HG03439 (cell line): Measurements from ENCODE around the gene BICD1.
"Not testable (repeated sequence)": the region's sequence is repeated elsewhere in the genome, so short reads cannot be mapped to it uniquely, and the experiment has no call there.

Experiments used
- ATAC-seq: cut with Tn5 transposase; IDR thresholded peaks from one replicate; pipeline ENCODE4 v1.9.1; 2021; ENCODE audit warnings: mild to moderate bottlenecking, moderate library complexity; ENCODE audit not compliant: unreplicated experiment

BICD1 gene

DNA sequence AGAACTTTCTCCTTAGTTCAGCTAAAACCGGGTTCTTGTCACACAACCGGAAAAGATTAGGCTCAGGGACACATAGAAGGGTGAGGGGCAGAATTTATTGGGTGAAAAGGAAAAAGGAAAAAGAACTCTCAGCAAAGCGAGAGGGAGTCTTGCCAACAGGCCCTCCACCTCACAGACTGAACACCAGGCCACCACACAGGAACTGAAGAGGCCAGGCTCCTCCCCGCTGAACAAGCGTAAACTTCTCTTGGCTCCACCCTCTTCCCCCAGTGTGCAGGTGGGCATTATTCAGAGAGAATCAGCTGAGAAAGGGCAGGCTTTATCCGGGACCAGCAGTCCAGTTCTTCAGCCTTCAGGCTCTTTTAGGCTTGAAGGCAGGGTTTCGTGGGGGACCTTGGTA, 167.1 kb downstream of the BICD1 start:
- ATAC-seq: peak; percentile 87

DNA sequence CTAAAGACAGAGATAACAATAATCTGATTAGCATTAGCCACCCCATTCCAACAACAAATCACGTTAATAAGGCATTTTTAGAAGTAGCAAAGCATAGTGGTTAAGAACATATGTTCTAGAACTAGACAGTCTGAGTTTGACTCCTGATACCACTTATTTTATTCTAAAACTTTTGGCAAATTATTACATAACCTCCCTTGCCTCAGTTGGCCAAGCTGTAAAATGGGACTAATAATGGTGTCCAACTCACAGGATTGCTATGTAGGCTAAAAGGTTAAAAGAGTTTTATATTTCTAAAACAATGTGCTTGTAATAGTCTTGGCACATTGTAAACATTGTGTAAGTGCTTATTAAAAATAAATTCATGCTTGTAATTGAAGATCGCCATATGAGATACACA, 168.0 kb downstream of the BICD1 start:
- ATAC-seq: no peak

DNA sequence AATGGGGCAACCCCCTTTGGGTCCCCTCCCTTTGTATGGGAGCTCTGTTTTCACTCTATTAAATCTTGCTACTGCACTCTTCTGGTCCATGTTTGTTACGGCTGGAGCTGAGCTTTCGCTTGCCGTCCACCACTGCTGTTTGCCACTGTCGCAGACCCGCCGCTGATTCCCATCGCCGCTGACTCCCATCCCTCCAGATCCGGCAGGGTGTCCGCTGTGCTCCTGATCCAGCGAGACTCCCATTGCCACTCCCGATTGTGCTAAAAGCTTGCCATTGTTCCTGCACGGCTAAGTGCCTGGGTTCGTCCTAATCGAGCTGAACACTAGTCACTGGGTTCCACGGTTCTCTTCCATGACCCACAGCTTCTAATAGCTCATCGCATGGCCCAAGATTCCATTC, 168.9 kb downstream of the BICD1 start:
- not testable (repeated sequence) for ATAC-seq

DNA sequence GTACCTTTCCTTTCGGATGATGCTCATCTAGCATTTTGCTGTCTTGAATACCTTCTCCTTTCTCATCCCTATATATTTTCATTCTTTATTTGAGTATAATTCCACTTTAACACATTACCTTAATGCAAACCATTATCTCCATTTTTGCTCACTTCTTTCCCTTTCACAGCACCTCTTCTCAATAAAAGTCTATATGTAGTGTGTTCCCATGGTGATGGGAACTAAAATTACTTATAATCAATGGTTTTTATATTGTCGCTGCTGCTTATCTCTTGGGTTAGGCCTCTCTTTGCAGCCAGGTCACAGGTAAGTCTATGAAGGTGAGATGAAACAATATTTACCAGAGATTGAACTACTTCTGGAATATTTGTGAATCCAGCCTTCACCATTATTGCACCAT, 171.1 kb downstream of the BICD1 start:
- no peak for ATAC-seq

DNA sequence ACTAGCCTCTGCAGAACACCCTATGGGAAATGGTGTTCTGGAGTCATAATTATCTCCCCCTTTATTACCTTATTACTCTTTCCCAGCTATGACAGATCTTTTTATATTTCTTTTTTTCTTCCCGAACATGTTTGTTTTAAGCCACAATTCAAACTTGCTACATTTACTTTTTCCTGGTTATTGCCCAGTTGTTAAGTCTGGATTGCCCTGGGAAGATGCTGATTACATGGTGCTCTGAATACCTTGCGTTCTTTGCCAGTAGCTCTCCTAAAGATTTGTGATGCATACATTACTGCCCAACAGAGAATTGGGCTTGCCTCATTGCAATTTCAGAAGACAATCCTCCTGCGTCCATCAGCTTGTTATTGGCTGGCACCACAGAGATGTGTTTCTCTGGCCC, 174.5 kb downstream of the BICD1 start:
- ATAC-seq: no peak

DNA sequence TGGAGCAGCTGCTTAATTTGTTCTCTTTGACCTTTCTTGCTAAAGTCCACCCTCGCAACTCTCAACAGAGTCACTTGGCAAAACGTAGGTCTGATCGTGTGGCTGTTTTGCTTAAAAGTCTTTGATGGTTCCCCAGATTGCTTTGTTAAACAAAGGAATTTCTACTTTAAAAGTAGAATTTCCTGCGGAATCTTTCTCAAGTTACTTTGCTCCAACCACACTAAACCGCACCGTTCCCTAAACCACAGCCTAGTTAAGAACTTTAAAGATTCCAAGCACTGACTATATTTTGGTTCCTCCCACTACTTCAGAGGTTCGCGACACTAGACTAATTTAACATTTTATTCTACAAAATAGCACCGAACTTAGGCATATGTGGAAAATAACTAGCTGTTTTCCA, 177.9 kb downstream of the BICD1 start:
- no peak for ATAC-seq

DNA sequence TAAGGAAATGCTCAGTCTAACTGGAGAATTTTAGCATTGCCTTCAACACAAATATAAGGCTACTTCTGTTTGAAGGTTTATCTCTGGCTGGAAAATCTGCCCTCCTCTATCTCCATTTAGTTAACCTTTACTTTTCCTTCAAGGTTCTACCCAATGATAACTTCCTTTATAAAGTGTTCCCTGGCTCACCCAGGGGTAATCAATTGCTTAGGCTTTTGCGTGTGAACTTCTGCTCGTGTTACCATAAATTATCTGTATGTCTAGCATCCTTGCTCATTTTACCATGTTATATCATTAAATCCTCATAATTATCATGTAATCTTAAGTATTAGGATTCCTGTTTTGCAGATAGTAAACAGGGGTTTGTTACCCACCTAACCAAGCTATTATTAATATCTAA, 178.4 kb downstream of the BICD1 start:
- ATAC-seq: no peak

DNA sequence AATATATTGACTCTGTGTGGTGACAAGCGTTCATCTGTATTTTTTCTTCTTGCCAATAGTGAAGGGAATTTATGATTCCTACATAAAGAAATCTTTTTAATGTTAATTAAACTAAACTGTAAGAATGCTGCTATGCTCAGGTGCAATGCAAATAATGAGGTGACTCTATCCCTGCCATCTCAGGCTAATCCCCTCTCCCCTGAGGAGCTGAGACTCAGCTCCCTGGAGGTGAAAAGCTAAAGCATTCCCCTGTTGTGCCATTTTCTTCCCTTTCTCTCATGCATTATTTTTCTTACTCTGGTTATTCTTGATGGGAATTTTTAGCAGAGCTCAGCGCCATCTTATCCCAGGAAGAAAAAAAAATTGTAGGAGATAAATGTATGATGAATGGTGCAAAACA, 178.8 kb downstream of the BICD1 start:
- no peak for ATAC-seq

DNA sequence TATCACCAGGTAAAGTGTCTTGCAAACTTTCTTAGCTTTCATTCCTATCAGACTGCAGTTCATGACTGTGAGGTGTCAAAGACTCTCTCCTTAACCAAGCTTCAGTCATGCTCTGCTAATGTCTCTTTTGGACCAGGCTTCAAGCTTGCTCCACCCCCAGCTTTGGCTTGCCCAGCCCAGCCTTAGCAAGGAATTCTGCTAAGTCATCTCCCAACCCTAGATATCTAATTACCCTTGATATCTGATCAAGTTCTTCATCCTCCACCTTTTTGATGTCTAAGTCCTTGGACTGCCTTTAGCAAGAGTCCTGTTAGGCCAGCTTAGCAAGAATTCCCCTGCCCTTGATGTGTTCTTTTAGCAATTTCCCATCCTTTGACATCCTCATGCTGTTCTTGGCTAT, 183.8 kb downstream of the BICD1 start:
- ATAC-seq: no peak

DNA sequence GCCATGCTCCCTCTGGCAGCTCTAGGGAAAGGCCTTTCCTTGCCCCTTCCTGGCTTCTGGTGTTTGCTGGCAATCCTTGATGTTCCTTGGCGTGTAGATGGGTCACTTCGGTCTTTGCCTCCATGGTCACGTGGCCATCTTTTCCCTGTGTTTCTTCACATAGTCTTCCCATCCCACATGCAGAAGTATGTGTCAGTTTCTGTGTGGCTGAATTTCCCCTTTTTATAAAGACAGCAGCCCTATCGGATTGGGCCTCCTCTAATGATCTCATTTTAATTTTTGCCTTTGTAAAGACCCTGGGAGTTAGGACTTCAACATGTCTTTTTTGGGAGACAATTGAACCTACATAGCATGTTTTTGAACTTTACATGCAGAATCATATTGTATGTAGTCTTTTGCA, 185.5 kb downstream of the BICD1 start:
- no peak for ATAC-seq

DNA sequence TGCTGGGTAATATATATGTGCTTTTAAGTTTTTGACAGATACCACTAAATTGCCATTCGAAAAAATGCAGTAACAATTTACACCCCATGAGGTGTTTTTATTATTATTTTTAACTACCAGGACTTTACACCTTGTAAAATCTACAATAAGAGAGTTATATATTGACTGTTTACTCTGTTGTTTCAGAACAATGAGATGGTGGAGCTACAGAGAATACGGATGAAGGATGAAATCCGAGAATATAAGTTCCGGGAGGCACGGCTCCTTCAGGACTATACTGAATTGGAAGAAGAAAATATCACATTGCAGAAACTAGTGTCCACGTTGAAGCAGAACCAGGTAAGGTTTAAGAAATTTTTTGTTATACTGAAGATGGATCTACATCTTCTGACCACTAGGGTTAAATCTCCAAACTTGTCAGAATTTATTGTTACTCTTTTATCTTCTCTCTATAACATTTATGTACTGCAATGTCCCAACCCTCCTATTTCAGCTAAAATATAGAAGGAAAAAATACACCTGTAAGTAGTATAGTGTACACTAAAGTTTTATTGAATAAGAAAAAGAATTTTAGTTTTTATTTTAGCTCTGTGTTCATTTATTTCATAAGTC, 187.3 kb downstream of the BICD1 start:
- no peak for ATAC-seq

DNA sequence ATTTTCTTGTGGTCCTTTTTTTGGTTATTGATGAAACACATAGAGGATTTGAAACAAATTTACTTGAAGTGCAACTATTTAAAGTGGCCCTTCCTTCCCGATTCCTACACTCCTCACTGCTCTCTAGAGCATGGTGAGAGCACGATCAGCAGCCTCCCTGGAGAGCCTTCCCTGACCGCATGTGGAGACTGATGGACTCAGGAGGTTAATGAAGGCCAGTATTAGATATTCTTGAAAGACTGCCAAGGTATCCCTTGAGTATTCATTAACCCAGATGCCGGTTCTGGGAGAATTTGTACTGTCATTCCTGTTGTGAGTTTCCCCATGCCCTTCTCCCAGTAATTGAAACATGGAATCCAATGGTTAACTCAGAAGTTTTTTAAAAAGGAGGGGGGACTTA, 189.9 kb downstream of the BICD1 start:
- ATAC-seq: no peak

DNA sequence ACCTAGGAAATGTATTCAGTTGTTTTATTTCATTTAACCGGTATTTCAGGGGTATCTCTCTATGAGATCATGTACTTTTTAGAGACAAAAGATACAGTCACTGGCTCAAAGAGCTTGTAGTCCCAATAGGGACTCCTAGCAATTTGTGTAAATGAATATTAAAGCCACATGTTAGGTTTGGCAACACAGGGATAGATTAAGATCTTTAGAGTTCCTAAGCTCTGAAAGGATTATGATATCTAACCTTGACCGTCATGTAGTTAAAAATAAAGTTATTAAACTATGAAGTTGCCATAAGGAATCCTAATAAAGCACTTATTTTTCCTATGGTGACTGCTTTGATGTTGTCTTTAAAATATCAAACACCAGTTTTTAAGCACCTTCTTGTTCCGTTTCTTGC, 192.3 kb downstream of the BICD1 start:
- no peak for ATAC-seq

DNA sequence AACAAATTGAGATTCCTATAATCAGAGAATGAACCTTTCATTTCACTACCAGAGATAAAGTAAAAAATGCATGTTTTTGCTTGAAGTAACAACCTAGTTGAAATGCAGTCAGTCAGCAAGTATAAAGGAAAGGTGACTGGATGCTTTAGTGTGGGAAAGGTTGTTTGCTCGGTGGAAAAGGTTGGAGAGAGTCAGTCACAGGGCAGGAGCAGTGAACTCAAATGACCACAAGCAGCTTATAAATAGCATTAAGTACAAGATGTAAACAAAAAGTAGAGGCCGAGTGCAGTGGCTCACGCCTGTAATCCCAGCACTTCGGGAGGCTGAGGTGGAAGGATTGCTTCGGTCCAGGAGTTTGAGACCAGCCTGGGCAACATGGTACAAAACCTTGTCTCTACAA, 194.6 kb downstream of the BICD1 start:
- no peak for ATAC-seq

DNA sequence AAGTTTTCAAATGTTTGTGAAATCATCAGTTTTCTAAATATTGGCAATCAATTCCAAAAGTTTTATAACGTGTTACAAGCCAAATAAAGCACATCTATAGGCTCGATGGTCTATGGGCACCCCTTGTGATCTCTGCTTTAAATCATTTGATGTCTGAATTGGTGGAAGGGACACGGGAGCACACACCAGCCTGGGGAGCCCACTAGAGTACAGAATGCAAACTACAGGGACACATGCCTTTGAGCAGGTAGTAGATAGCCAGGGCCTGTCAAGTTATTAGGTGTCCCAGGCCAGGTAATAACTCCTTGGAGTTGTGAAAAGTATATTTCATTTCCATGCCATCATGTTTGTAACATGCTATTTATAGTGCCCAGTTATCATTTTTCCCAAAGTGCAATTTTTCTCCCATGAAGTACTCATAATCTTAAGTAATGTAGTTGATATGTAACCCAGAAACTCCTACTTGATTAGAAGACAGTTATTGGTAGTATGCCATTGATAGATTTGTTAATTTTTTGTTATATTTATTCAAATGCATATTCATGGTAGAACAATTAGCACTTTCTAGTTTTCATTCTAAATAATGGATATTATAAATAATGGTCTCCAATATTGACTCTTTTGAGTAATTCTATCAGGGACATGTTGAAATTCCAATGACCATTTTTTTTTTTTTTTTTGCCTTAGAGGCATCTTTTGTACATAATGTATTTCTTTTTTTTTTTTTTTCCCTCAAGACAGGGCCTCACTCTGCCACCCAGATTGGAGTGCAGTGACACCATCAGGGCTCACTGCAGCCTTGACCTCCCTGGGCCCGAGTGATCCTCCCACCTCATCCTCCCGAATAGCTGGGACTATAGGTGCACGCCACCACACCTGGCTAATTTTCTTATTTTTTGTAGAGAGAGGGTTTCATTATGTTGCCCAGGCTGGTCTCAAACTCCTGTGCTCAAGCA, 195.8 kb downstream of the BICD1 start:
- peak; percentile 84 for ATAC-seq

DNA sequence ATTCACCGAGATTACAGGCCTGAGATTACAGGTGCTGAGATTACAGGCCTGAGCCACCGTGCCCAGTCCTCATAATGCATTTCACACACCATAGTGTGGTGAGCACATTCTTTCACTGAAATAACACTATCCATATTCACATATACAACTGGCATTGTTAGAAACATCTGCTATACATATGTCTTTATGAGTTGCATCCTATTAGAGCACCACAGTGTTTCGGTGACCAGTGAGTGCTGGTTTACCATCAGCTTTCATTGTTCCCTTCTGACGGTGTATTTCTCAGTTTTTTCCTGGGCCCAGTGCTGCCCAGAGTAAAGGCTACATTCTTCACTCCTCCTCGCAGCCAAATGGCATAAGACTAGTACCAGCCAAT, 196.5 kb downstream of the BICD1 start:
- ATAC-seq: no peak

DNA sequence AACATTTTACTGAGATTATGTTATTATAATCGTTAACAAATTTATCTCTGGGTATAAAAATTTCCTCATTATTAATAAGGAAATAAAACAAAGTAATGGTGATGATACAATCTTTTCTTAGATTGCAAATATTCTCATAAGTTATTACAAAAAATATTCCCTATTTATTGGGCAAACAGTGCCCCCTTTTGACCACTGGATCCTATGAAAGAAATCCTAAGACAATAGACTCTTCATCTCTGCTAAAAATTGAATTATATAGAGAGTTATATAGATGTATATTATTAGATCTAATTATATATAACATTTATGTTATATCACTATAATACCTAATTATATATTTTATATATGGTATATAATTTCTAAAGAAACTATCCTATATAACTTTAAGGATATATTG, 198.5 kb downstream of the BICD1 start:
- no peak for ATAC-seq

DNA sequence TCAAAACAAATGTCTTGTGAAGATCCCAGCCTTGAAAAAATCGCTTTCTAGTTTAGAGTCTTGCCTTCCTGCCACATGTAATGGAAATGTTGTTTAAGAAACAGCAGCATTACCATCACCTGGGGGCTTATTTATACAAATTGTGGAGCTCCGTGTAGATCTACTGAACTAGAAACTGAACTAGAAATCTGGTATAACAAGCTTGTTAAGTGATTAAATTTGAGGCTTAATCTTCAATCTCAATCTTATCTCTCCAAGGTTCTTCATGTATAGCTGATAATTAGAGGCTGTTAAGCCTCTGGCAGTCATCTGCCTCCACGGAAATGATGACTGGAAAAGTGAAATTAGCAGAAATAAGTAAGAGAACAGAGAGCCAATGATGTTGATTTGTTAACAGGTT, 200.7 kb downstream of the BICD1 start:
- no peak for ATAC-seq

DNA sequence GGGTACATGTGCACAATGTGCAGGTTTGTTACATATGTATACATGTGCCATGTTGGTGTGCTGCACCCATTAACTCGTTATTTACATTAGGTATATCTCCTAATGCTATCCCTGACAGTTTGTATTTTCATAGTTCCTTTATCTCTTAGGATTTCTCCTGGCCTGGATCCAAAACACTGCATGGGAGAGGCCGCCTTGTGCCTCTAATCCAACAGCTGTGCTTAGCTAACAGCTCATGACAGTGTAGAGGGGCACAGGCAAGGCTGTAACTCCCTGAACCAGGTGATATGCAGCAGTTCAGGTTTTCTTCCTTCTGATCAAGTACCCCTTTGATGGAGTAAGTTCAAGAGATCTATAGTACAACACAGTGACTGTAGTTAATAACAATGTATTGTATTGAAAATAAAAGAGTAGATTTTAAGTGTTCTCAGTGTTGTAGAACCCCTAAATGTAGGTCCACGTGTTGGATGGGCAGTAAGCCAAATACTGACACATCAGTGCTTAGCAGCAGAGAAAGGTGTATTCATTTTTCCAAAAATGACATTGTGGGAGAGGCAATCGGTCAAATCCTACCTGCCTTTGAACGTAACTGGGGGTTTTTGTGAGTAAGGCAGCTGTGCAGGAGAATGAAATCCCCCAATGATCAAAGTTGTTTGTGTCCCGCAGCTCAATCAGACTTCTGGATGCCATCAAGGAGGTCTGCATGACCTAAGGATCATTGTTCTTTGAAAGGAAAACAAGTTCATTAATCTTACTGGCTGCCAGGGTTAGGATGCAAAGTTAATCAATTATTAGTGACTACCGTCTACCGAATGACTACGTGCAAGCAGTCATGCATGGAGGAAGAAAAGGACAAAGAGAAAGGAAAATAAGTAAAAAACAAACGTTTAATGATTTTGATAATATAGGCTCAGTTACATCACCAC, 203.4 kb downstream of the BICD1 start:
- ATAC-seq: no peak

DNA sequence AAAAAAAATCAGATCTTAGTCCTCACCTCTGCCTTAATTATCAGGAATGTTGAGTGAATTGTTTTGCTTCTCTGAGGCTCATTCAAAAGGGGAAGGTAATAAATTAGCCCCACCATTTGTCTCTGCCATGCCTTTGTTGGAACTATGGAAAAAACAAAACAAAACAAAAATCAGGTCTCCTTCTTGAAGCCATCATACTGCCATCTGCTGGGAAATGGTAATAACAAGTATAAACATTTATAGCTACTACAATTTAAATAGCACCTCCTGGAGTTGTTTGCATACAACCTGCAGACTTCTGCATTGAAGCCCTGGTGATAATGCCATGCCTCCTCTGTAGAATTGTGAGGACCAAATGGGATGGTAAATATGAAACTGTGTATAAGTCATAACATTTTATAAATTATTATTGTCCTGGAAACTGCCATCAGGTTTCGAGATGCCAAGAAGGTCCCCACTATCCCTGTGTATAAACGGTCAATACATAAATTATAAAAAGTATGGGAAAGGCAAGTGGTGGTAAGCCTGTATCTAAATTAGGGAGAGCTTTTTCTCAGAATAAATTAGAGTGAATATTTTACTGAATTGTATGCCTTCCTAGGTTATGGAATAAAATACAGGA, 205.5 kb downstream of the BICD1 start:
- ATAC-seq: no peak

DNA sequence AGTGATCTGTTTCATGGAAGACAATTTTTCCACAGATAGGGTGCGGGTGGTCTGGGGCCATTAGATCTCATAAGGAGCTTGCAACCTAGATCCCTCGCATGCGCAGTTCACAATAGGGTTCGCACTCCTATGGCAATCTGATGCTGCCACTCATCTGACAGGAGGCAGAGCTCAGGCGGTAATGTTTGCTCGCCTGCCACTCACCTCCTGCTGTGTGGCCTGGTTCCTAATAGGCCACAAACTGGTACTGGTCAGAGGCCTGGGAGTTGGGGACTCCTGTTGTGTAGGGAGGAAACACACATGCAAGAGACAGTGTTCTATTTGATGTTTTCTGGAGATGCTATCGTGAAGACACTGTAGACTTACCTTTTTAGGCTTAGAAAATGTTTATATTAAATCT, 215.7 kb downstream of the BICD1 start:
- no peak for ATAC-seq
